HEK293 (cell line): ENCODE measurements around the gene HIPK4.

Experiments
- CTCF ChIA-PET: fragments of 350-600 bp; formaldehyde crosslinking; extraction: SDS; loops from one replicate; lab custom pipeline; 2021; ENCODE audit warnings: antibody characterized with exemption; lab: Yijun Ruan, JAX
- POLR2A ChIA-PET: fragments of 300-600 bp; formaldehyde crosslinking; extraction: SDS; loops from one replicate; lab custom pipeline; 2020; ENCODE audit warnings: antibody characterized with exemption, inconsistent platforms; lab: Yijun Ruan, JAX
- H3K27ac ChIP-seq: fragments of 200-500 bp; sonication (Bioruptor generic); 2 replicates; pipeline ENCODE4 v1.5.1; 2014; ENCODE audit warnings: low read depth, low read length, control low read depth, inconsistent platforms; ENCODE audit errors: extremely low read depth
- H3K36me3 ChIP-seq, 2 experiments: fragments of 200-500 bp in 1 of 2; sonication (Bioruptor generic) in 1 of 2; 1 replicate in 1 of 2; 2 replicates in 1 of 2; pipeline ENCODE4 v1.5.1; 2014 to 2017; ENCODE audit warnings: inconsistent platforms in 2 of 2, low read length in 2 of 2; ENCODE audit not compliant: control insufficient read depth in 2 of 2, insufficient read depth in 1 of 2
- H3K4me1 ChIP-seq: fragments of 200-500 bp; sonication (Bioruptor generic); 2 replicates; pipeline ENCODE4 v1.5.1; 2014; ENCODE audit warnings: mild to moderate bottlenecking, low read length, inconsistent platforms; ENCODE audit not compliant: control insufficient read depth, insufficient read depth
- H3K4me3 ChIP-seq: 2 replicates; pipeline ENCODE4 v1.5.1; 2011; ENCODE audit warnings: low read depth, mild to moderate bottlenecking, control low read depth, low read length, moderate library complexity
- H3K9me3 ChIP-seq: fragments of 200-500 bp; sonication (Bioruptor generic); 2 replicates; pipeline ENCODE4 v1.5.1; 2014; ENCODE audit warnings: low read depth, low read length, inconsistent platforms; ENCODE audit not compliant: control insufficient read depth, insufficient read depth
- ATF2 ChIP-seq: fragments of 450-650 bp; formaldehyde crosslinking; IDR thresholded peaks from 2 replicates; pipeline ENCODE4 v1.5.1; 2016; ENCODE audit warnings: missing biosample characterization, missing genetic modification characterization, low read depth
- GLI4 ChIP-seq: fragments of 450-650 bp; formaldehyde crosslinking; IDR thresholded peaks from 2 replicates; pipeline ENCODE4 v1.5.1; 2016; ENCODE audit warnings: missing biosample characterization, missing genetic modification characterization
- HIC1 ChIP-seq: fragments of 450-650 bp; formaldehyde crosslinking; IDR thresholded peaks from 2 replicates; pipeline ENCODE4 v1.5.1; 2016; ENCODE audit warnings: missing biosample characterization, missing genetic modification characterization
- ZBTB44 ChIP-seq: fragments of 450-650 bp; IDR thresholded peaks from 2 replicates; pipeline ENCODE4 v1.5.1; 2018; ENCODE audit warnings: missing biosample characterization, mild to moderate bottlenecking, missing genetic modification characterization
- ZNF140 ChIP-seq: fragments of 450-650 bp; formaldehyde crosslinking; IDR thresholded peaks from 2 replicates; pipeline ENCODE4 v1.5.1; 2016; ENCODE audit warnings: missing biosample characterization, missing genetic modification characterization
- ZNF18 ChIP-seq: fragments of 450-650 bp; formaldehyde crosslinking; IDR thresholded peaks from 2 replicates; pipeline ENCODE4 v1.5.1; 2016; ENCODE audit warnings: missing biosample characterization, missing genetic modification characterization
- ZNF335 ChIP-seq: fragments of 450-650 bp; formaldehyde crosslinking; conservative IDR thresholded peaks from 2 replicates; pipeline ENCODE4 v1.5.1; 2016; ENCODE audit warnings: missing biosample characterization, missing genetic modification characterization
- ZNF514 ChIP-seq: fragments of 450-650 bp; formaldehyde crosslinking; IDR thresholded peaks from 2 replicates; pipeline ENCODE4 v1.5.1; 2016; ENCODE audit warnings: missing biosample characterization, missing genetic modification characterization
- ZNF518A ChIP-seq: fragments of 450-650 bp; formaldehyde crosslinking; conservative IDR thresholded peaks from 2 replicates; pipeline ENCODE4 v1.5.1; 2016; ENCODE audit warnings: low read depth, missing biosample characterization, missing genetic modification characterization
- ZNF529 ChIP-seq: fragments of 450-650 bp; formaldehyde crosslinking; IDR thresholded peaks from 2 replicates; pipeline ENCODE4 v1.5.1; 2017; ENCODE audit warnings: missing genetic modification characterization, missing biosample characterization; ENCODE audit not compliant: insufficient replicate concordance
- ZNF600 ChIP-seq: fragments of 450-650 bp; formaldehyde crosslinking; IDR thresholded peaks from 2 replicates; pipeline ENCODE4 v1.5.1; 2016; ENCODE audit warnings: missing biosample characterization, missing genetic modification characterization
- ZNF645 ChIP-seq: fragments of 450-650 bp; formaldehyde crosslinking; IDR thresholded peaks from 2 replicates; pipeline ENCODE4; 2016; ENCODE audit warnings: missing biosample characterization, missing genetic modification characterization
- ZNF654 ChIP-seq: fragments of 450-650 bp; formaldehyde crosslinking; IDR thresholded peaks from 2 replicates; pipeline ENCODE4 v1.5.1; 2016; ENCODE audit warnings: low read depth, missing biosample characterization, missing genetic modification characterization

Gene HIPK4

GRCh38 chr19:40394816-40395210, 4.8 kb upstream of the HIPK4 start (continued):
- TF ChIP-seq ZNF518A (tag by site-specific recombination): no peak
- TF ChIP-seq ZNF514: no peak
- no peak for TF ChIP-seq ATF2
- TF ChIP-seq GLI4 (tag by site-specific recombination): no peak
- TF ChIP-seq ZNF529: no peak
- TF ChIP-seq ZNF645 (tag by site-specific recombination): no peak
- TF ChIP-seq ZBTB44 (tag by site-specific recombination): no peak
- no peak for TF ChIP-seq ZNF654
- TF ChIP-seq ZNF18 (tag by site-specific recombination): no peak
- no peak for TF ChIP-seq ZNF140 (tag by site-specific recombination)

- ChIA-PET CTCF (interaction anchor here (0.6 to 1.3 kb wide), 4 partner anchors 9 to 89 kb away, joined by 3 to 7 read pairs (median 5); no protein-coding TSS in a partner anchor), POLR2A (interaction anchor here (0.5 to 1.3 kb wide), 5 partner anchors 9 to 46 kb away, joined by 3 to 5 read pairs (median 3); partner anchors contain the start of genes C19orf47 and PLD3)
- Histone ChIP-seq H3K9me3 (no peaks in the 10 kb centered on the region), H3K36me3 (no peaks in the 10 kb centered on the region; a peak in 1 of 3 replicates), H3K27ac (no peak overlapping the region), H3K4me3 (no peak overlapping the region), H3K4me1 (no peaks in the 10 kb centered on the region)
- peak; percentile 55; the same call in 1 of the 2 replicates for TF ChIP-seq HIC1
- TF ChIP-seq ZNF335: no peak
- TF ChIP-seq ZNF600 (tag by site-specific recombination): no peak
Observed at GRCh38 chr19:40393894-40394815, 4.2 kb upstream of the HIPK4 start.
